HEK293 (cell line): ENCODE measurements around the gene PLEKHA1.

ENCODE experiments used
- CTCF ChIP-seq: fragments of 450-650 bp; formaldehyde crosslinking; IDR thresholded peaks from 2 replicates; pipeline ENCODE4 v1.5.1; 2016; ENCODE audit warnings: missing biosample characterization, missing genetic modification characterization
- ZNF280C ChIP-seq: fragments of 450-650 bp; formaldehyde crosslinking; IDR thresholded peaks from 2 replicates; pipeline ENCODE4 v1.5.1; 2016; ENCODE audit warnings: missing biosample characterization, missing genetic modification characterization
- ZNF600 ChIP-seq: fragments of 450-650 bp; formaldehyde crosslinking; IDR thresholded peaks from 2 replicates; pipeline ENCODE4 v1.5.1; 2016; ENCODE audit warnings: missing biosample characterization, missing genetic modification characterization

- TF ChIP-seq ZNF600 (tag by site-specific recombination) (no peak), CTCF (tag by site-specific recombination) (no peak), ZNF280C (tag by site-specific recombination) (no peak)
These were observed 7.2 kb downstream of the PLEKHA1 start for GRCh38 chr10:122381680-122382079.
